GM10248 (cell line): ENCODE data around the gene SLC29A3.

Source experiments
- CTCF ChIA-PET: fragments of 300-600 bp; sonication (Branson Sonifier 250); formaldehyde crosslinking; extraction: SDS; loops from one replicate; lab custom pipeline; 2021; ENCODE audit warnings: antibody characterized with exemption; lab: Yijun Ruan, JAX
- POLR2A ChIA-PET: fragments of 350-650 bp; sonication (Branson Sonifier 250); formaldehyde crosslinking; extraction: SDS; loops from one replicate; lab custom pipeline; 2020; ENCODE audit warnings: antibody characterized with exemption; lab: Yijun Ruan, JAX
- DNase-seq: peaks from one replicate; pipeline ENCODE4 v3.0.0; 2012; ENCODE audit errors: extremely low spot score
- CTCF ChIP-seq: IDR thresholded peaks from 2 replicates; pipeline ENCODE4 v1.5.1; 2012; ENCODE audit warnings: mild to moderate bottlenecking, low read depth; ENCODE audit errors: extremely low read depth, missing control alignments, control extremely low read depth

SLC29A3 gene

DNA sequence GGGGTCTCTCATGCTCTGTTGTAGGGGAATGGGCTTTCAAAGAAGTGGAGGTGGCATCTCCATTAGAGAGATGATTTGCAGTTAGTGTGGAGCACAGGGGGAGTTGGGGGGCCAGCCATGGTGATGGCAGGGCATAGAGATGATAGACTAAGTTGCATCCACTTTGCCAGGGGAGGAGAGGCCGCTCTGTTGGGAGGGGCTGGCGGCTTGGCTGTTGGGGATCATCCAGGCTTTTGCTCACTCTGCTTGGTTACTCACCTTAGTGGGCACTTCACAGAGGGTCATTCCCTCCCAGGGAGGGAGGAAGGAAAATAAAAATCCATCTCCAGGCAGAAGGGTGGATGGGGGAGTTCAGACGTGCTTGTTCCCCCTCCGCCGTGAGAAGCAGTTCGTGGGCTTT, 46.3 kb downstream of the SLC29A3 start:
- DNase-seq = no peak
- TF ChIP-seq CTCF = no peak
- POLR2A ChIA-PET = no interaction called here
- CTCF ChIA-PET = interaction anchor here (1.5 to 7.8 kb wide), 4 partner anchors 9 to 46 kb away, joined by 3 to 45 read pairs (median 6); partner anchors contain the start of gene SLC29A3

GRCh38 chr10:71366690-71367089, 47.6 kb downstream of the SLC29A3 start:
- POLR2A ChIA-PET = no interaction called here
- CTCF ChIA-PET = interaction anchor here (1.0 to 7.8 kb wide), 7 partner anchors 8 to 530 kb away, joined by 3 to 45 read pairs (median 8); partner anchors contain the start of gene SLC29A3
- TF ChIP-seq CTCF = no peak
- no peak for DNase-seq

DNA sequence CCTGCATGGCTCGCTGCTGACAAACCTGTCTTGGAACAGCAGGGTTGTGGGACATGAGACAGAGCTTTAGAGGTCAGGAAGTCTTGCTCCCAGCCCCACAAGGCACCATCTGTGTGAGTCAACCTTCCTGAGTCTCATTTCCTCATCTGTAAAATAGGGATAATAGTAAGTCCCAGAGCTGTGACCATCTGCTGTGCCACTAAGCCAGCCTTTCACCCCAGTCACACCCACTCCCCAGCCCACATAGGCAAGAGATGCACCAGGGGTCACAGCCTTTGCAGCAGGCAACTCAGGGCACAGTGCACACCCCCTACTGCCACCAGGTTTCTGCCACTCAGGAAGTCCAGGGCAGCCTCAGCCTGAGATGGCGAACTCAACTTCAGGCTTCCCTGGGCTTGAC, 48.2 kb downstream of the SLC29A3 start:
- ChIA-PET POLR2A (no interaction called here), CTCF (interaction anchor here (1.0 to 7.8 kb wide), 6 partner anchors 9 to 529 kb away, joined by 3 to 45 read pairs (median 6); no protein-coding TSS in a partner anchor)
- no peak for DNase-seq
- no peak for TF ChIP-seq CTCF

DNA sequence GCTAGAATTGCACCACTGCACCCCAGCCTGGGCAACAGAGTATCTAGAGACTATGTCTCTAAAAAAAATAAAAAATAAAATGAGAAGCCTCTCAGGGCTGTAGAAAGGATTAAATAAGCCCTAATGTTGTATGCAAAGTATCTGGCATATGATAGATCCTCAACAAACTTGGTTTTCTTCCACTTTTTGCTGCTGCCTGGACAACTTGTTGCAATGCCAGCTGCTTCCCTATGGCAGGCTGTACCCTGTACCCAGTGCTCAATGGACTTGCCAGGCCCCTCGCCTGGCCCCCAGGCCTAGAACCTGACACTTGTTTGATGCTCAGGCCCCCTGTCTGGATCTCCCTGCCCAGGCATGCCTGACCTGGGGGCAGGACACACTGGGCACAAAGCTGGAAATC, 49.1 kb downstream of the SLC29A3 start:
- ChIA-PET POLR2A (no interaction called here), CTCF (interaction anchor here (1.2 to 7.8 kb wide), 4 partner anchors 9 to 339 kb away, joined by 3 to 45 read pairs (median 8); no protein-coding TSS in a partner anchor)
- DNase-seq = no peak
- TF ChIP-seq CTCF = no peak

DNA sequence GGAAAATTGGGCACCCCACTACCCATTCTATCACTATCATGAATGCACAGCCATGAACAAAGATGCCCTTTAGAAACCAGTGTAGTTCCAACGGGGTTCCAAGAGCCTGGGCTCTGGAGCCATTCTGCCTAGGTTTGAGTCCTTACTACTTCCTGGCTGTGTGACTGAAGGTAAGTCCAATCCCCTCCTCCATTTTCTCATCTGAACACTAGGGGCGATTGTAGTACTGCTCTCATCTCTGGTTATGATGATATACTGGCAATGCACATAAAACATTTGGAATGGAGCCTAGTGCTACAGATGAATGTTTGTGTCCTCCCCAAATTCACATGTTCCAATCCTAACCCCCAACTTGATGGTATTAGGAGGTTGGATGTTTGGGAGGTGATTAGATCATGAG, 49.6 kb downstream of the SLC29A3 start:
- no peak for TF ChIP-seq CTCF
- POLR2A ChIA-PET = no interaction called here
- DNase-seq = no peak
- CTCF ChIA-PET = interaction anchor here (1.2 to 7.8 kb wide), 5 partner anchors 9 to 338 kb away, joined by 3 to 45 read pairs (median 5); no protein-coding TSS in a partner anchor

GRCh38 chr10:71369602-71370001, 50.5 kb downstream of the SLC29A3 start:
- ChIA-PET POLR2A (no interaction called here), CTCF (interaction anchor here (0.7 to 6.3 kb wide), 8 partner anchors 12 to 59 kb away, joined by 3 to 44 read pairs (median 4); partner anchors contain the start of gene SLC29A3)
- no peak for DNase-seq
- TF ChIP-seq CTCF = no peak

DNA sequence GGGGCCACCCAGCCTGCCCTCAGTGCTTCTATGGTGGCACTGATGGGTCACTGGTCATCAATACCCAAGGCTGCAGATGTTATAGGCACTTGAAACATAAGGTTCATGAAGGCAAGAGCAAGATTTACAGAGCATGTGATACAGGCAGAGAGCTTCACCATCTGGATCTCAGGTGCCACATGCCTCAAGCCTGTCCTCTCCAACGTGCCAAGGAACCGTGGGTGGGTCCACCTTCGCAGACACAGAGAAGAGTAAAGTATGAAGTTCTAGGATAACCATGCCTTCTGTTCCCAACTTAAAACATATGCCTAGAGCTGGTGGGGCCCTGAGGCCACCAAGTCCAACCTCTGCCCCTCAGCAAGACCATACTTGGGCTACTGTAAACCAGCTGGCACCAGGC, 51.0 kb downstream of the SLC29A3 start:
- ChIA-PET CTCF (interaction anchor here (0.9 to 6.3 kb wide), 8 partner anchors 11 to 327 kb away, joined by 3 to 44 read pairs (median 4); partner anchors contain the start of gene SLC29A3), POLR2A (no interaction called here)
- no peak for DNase-seq
- TF ChIP-seq CTCF = no peak
